IMR-90 (cell line): ENCODE data around the gene MAML3. TPM values are rescaled to one million over a fixed set of nuclear protein-coding genes. Genes with fewer than 3 reads are reported as not detected.

Experiments
- ATAC-seq: fragments of 200-7000 bp; cut with Tn5 transposase; 2 replicates; pipeline ENCODE4 v1.9.1; 2020; ENCODE audit warnings: low read depth, mild to moderate bottlenecking, moderate library complexity
- BruUV-seq: library from RNA; stranded (reverse); fragments of 400-500 nt; replicated peaks from 2 replicates; lab custom pipeline; 2021; lab: Mats Ljungman, UMichigan
- CTCF ChIA-PET: fragments of 300-600 bp; formaldehyde crosslinking; extraction: SDS; loops from one replicate; lab custom pipeline; 2021; ENCODE audit warnings: antibody characterized with exemption; lab: Yijun Ruan, JAX
- POLR2A ChIA-PET: fragments of 300-600 bp; sonication (Branson Sonifier 250); formaldehyde crosslinking; loops from one replicate; lab custom pipeline; 2022; ENCODE audit warnings: antibody characterized with exemption; ENCODE audit not compliant: unreplicated experiment; lab: Charles Lee
- DNase-seq: peaks from one replicate; pipeline ENCODE4 v3.0.0; 2013
- H2AFZ ChIP-seq: replicated peaks from 2 replicates; pipeline ENCODE3; 2013; ENCODE audit warnings: low read length, mild to moderate bottlenecking; ENCODE audit not compliant: poor library complexity
- H2AK5ac ChIP-seq: 2 replicates; pipeline ENCODE4 v1.6.1; 2013; ENCODE audit warnings: low read depth, low read length, inconsistent platforms
- H2AK9ac ChIP-seq: replicated peaks from 2 replicates; pipeline ENCODE3; 2013; ENCODE audit warnings: mild to moderate bottlenecking, low read depth, low read length, moderate library complexity; ENCODE audit not compliant: poor library complexity
- H2BK120ac ChIP-seq: 2 replicates; pipeline ENCODE4 v1.6.1; 2013; ENCODE audit warnings: low read depth, low read length, inconsistent platforms
- H2BK15ac ChIP-seq: 3 replicates; pipeline ENCODE4 v1.6.1; 2013; ENCODE audit warnings: low read depth, low read length, inconsistent platforms
- H2BK20ac ChIP-seq: 2 replicates; pipeline ENCODE4 v1.6.1; 2013; ENCODE audit warnings: low read depth, mild to moderate bottlenecking, inconsistent platforms, low read length, moderate library complexity
- H2BK5ac ChIP-seq: 2 replicates; pipeline ENCODE4 v1.6.1; 2013; ENCODE audit warnings: mild to moderate bottlenecking, low read depth, low read length, inconsistent platforms; ENCODE audit not compliant: poor library complexity, severe bottlenecking
- H3K14ac ChIP-seq: replicated peaks from 2 replicates; pipeline ENCODE4 v1.6.1; 2013; ENCODE audit warnings: low read depth, low read length, inconsistent platforms
- H3K18ac ChIP-seq: 2 replicates; pipeline ENCODE4 v1.6.1; 2013; ENCODE audit warnings: low read depth, low read length, control low read depth
- H3K23ac ChIP-seq: 2 replicates; pipeline ENCODE4 v1.6.1; 2013; ENCODE audit warnings: low read depth, low read length, inconsistent platforms
- H3K27ac ChIP-seq: 2 replicates; pipeline ENCODE4 v1.5.1; 2013; ENCODE audit warnings: mild to moderate bottlenecking, control low read depth, low read length; ENCODE audit not compliant: insufficient read depth
- H3K27me3 ChIP-seq: 2 replicates; pipeline ENCODE4 v1.6.1; 2013; ENCODE audit warnings: low read length; ENCODE audit not compliant: control insufficient read depth, insufficient read depth
- H3K36me3 ChIP-seq: 2 replicates; pipeline ENCODE4 v1.6.1; 2013; ENCODE audit warnings: low read length, mixed read lengths; ENCODE audit not compliant: control insufficient read depth, insufficient read depth
- H3K4ac ChIP-seq: 2 replicates; pipeline ENCODE4 v1.6.1; 2013; ENCODE audit warnings: low read depth, low read length, inconsistent platforms
- H3K4me1 ChIP-seq: 2 replicates; pipeline ENCODE4 v1.6.1; 2013; ENCODE audit warnings: low read length, mixed read lengths; ENCODE audit not compliant: control insufficient read depth, insufficient read depth
- H3K4me2 ChIP-seq: 2 replicates; pipeline ENCODE4 v1.6.1; 2013; ENCODE audit warnings: low read depth, mild to moderate bottlenecking, control low read depth, low read length, moderate library complexity
- H3K4me3 ChIP-seq: 2 replicates; pipeline ENCODE4 v1.5.1; 2013; ENCODE audit warnings: low read depth, mild to moderate bottlenecking, control low read depth, low read length, moderate library complexity; ENCODE audit not compliant: insufficient read depth
- H3K56ac ChIP-seq: 2 replicates; pipeline ENCODE4 v1.6.1; 2013; ENCODE audit warnings: low read length, inconsistent platforms; ENCODE audit not compliant: insufficient read depth; ENCODE audit errors: extremely low read depth
- H3K79me1 ChIP-seq, 2 experiments: 2 replicates each; pipeline ENCODE4 v1.6.1; 2013; ENCODE audit warnings: low read length in 2 of 2, inconsistent platforms in 1 of 2, low read depth in 1 of 2
- H3K9ac ChIP-seq: 2 replicates; pipeline ENCODE4 v1.6.1; 2013; ENCODE audit warnings: low read depth, low read length, control low read depth
- H3K9me1 ChIP-seq: 2 replicates; pipeline ENCODE4 v1.6.1; 2013; ENCODE audit warnings: low read length, inconsistent platforms; ENCODE audit not compliant: insufficient read depth
- H3K9me3 ChIP-seq: 2 replicates; pipeline ENCODE4 v1.6.1; 2013; ENCODE audit warnings: low read length; ENCODE audit not compliant: control insufficient read depth, insufficient read depth
- H4K20me1 ChIP-seq: 2 replicates; pipeline ENCODE4 v1.6.1; 2013; ENCODE audit warnings: low read length, inconsistent platforms; ENCODE audit not compliant: insufficient read depth
- H4K5ac ChIP-seq: 2 replicates; pipeline ENCODE4 v1.6.1; 2013; ENCODE audit warnings: mild to moderate bottlenecking, low read depth, low read length, control low read depth
- H4K8ac ChIP-seq, 2 experiments: 2 replicates each; pipeline ENCODE4 v1.6.1; 2013; ENCODE audit warnings: low read depth in 2 of 2, low read length in 2 of 2, control low read depth in 1 of 2, inconsistent platforms in 1 of 2
- H4K91ac ChIP-seq: 2 replicates; pipeline ENCODE4 v1.6.1; 2013; ENCODE audit warnings: low read depth, low read length, inconsistent platforms; ENCODE audit not compliant: insufficient read depth
- BHLHE40 ChIP-seq: fragments of 150-350 bp; IDR thresholded peaks from 2 replicates; pipeline ENCODE4 v1.6.1; 2016; ENCODE audit warnings: mild to moderate bottlenecking, low read depth, low read length
- CEBPB ChIP-seq: IDR thresholded peaks from 2 replicates; pipeline ENCODE4 v1.6.1; 2012; ENCODE audit warnings: low read depth, low read length, improper control_type of control experiment
- CHD1 ChIP-seq: IDR thresholded peaks from 2 replicates; pipeline ENCODE4 v1.6.1; 2012; ENCODE audit warnings: low read depth, low read length, improper control_type of control experiment
- FOS ChIP-seq: fragments of 150-350 bp; IDR thresholded peaks from 2 replicates; pipeline ENCODE4 v1.6.1; 2016; ENCODE audit warnings: low read depth, low read length
- MAFK ChIP-seq: IDR thresholded peaks from 2 replicates; pipeline ENCODE4 v1.6.1; 2012; ENCODE audit warnings: low read depth, low read length, improper control_type of control experiment
- MAZ ChIP-seq: IDR thresholded peaks from 2 replicates; pipeline ENCODE4 v1.6.1; 2012; ENCODE audit warnings: low read depth, mild to moderate bottlenecking, low read length, improper control_type of control experiment, moderate library complexity, borderline replicate concordance
- MXI1 ChIP-seq: IDR thresholded peaks from 2 replicates; pipeline ENCODE4 v1.6.1; 2012; ENCODE audit warnings: low read depth, mild to moderate bottlenecking, low read length, moderate library complexity, borderline replicate concordance
- POLR2A ChIP-seq: IDR thresholded peaks from 2 replicates; pipeline ENCODE4 v1.6.1; 2012; ENCODE audit warnings: mild to moderate bottlenecking, low read depth, low read length
- RAD21 ChIP-seq: IDR thresholded peaks from 2 replicates; pipeline ENCODE4 v1.6.1; 2012; ENCODE audit warnings: low read length, improper control_type of control experiment
- RCOR1 ChIP-seq: IDR thresholded peaks from 2 replicates; pipeline ENCODE4 v1.6.1; 2012; ENCODE audit warnings: mild to moderate bottlenecking, low read length, improper control_type of control experiment; ENCODE audit not compliant: insufficient replicate concordance
- RFX5 ChIP-seq: IDR thresholded peaks from 2 replicates; pipeline ENCODE4 v1.8.0; 2012; ENCODE audit warnings: low read depth, mild to moderate bottlenecking, low read length, moderate library complexity
- SMC3 ChIP-seq: fragments of 150-350 bp; IDR thresholded peaks from 2 replicates; pipeline ENCODE4 v1.6.1; 2016; ENCODE audit warnings: low read depth, mild to moderate bottlenecking, antibody characterized with exemption, low read length, moderate library complexity
- WGBS, 2 experiments: methylation state at CpG; one replicate each; pipeline versions ENCODE4 v1.1.5 to v1.1.7; 2013; ENCODE audit warnings: missing lambda C conversion rate in 2 of 2; ENCODE audit not compliant: insufficient read length in 1 of 2; ENCODE audit errors: extremely low coverage in 2 of 2; 5-methylcytosine and 5-hydroxymethylcytosine counted together
- dilution Hi-C: fragments of 300-500 bp; cut with HindIII; formaldehyde crosslinking; loops from one replicate; pipeline ENCODE4 v1.14.3; 2018; ENCODE audit warnings: low sequenced_read_pairs; ENCODE audit not compliant: unreplicated experiment
- in situ Hi-C: fragments of 300-500 bp; cut with MboI; formaldehyde crosslinking; loops from 3 replicates; pipeline ENCODE4 v1.14.3; 2019; ENCODE audit warnings: low sequenced_read_pairs, inconsistent platforms, mixed read lengths
- intact Hi-C: fragments of 100-400 bp; cut with micrococcal nuclease; formaldehyde crosslinking; loops from 2 replicates; pipeline ENCODE4 v1.10.0; 2022
- polyA plus RNA-seq, 3 experiments: library from polyadenylated mRNA; depleted of rRNA; stranded (reverse); fragments of >200 nt; gene quantifications; 2 replicates each; pipeline ENCODE4 v1.2.3, GENCODE V29; 2012; ENCODE audit warnings: low replicate concordance in 1 of 3
- total RNA-seq: library from RNA; depleted of rRNA; stranded (reverse); fragments of >200 nt; gene quantifications from 2 replicates; pipeline ENCODE4 v1.2.3, GENCODE V29; 2012
- TF ChIP-seq, protein P1 (sequence below): fragments of 150-350 bp; IDR thresholded peaks from 2 replicates; pipeline ENCODE4 v1.6.1; 2017; ENCODE audit warnings: mild to moderate bottlenecking, antibody characterized with exemption, low read length, low read depth
- TF ChIP-seq, protein P2 (sequence below): fragments of 150-350 bp; IDR thresholded peaks from 2 replicates; pipeline ENCODE4 v1.6.1; 2016; ENCODE audit warnings: low read depth, mild to moderate bottlenecking, low read length, moderate library complexity, borderline replicate concordance
- TF ChIP-seq, protein P3 (sequence below): conservative IDR thresholded peaks from 2 replicates; pipeline ENCODE4 v1.5.1; 2012; ENCODE audit warnings: mild to moderate bottlenecking, low read depth, low read length, improper control_type of control experiment

Gene MAML3
- total and polyA plus RNA-seq, 2 of the 4 experiments (the other 2 are of a cell fraction): 0.90 to 1.7 TPM

GRCh38 chr4:139876337-139876941 lies 277.5 kb downstream of the MAML3 start:
- in situ Hi-C loops: no loop called here
- Histone ChIP-seq H4K20me1 (no peaks in the 10 kb centered on the region), H2AK5ac (no peak overlapping the region), H2AFZ (no peak overlapping the region), H3K27ac (no peak overlapping the region), H3K9me1 (no peaks in the 10 kb centered on the region; the same call in 1 of the 2 replicates), H3K9ac (no peak overlapping the region), H2BK5ac (no peak overlapping the region), H3K4me2 (no peak overlapping the region), H2BK15ac (no peak overlapping the region), H3K79me1 (no peaks in the 10 kb centered on the region), H4K8ac (no peak overlapping the region), H3K36me3 (no peaks in the 10 kb centered on the region), H3K4me3 (no peak overlapping the region), H3K14ac (no peak overlapping the region), H3K9me3 (no peaks in the 10 kb centered on the region), H4K5ac (no peak overlapping the region), H2AK9ac (no peak overlapping the region), H3K18ac (no peak overlapping the region), H3K4ac (no peak overlapping the region), H2BK120ac (no peak overlapping the region), H3K23ac (no peak overlapping the region), H4K91ac (no peak overlapping the region), H2BK20ac (no peak overlapping the region), H3K27me3 (no peaks in the 10 kb centered on the region), H3K4me1 (peaks cover 7% of the 10 kb centered on the region), H3K56ac (no peak overlapping the region)
- POLR2A ChIA-PET: interaction anchor here (0.6 kb wide), 1 partner anchor 8 kb away, joined by 6 read pairs; no protein-coding TSS in a partner anchor
- DNase-seq: no peak
- BruUV-seq: no TSS peak
- WGBS, 2 experiments: 80% methylated on average over 1 of the region's 5 CpGs; no CpG with 5 or more reads in 1 of the 2 experiments
- dilution Hi-C loops: no loop called here
- intact Hi-C loops: no loop called here
- no peak for ATAC-seq
- TF ChIP-seq RFX5 (no peak), POLR2A (no peak), MAZ (no peak), RAD21 (no peak), BHLHE40 (no peak), RCOR1 (no peak), CEBPB (no peak), MXI1 (no peak), FOS (no peak), MAFK (no peak), CHD1 (no peak), SMC3 (no peak)
- TF ChIP-seq, protein P1, sequence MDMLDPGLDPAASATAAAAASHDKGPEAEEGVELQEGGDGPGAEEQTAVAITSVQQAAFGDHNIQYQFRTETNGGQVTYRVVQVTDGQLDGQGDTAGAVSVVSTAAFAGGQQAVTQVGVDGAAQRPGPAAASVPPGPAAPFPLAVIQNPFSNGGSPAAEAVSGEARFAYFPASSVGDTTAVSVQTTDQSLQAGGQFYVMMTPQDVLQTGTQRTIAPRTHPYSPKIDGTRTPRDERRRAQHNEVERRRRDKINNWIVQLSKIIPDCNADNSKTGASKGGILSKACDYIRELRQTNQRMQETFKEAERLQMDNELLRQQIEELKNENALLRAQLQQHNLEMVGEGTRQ: no peak
- TF ChIP-seq, protein P2, sequence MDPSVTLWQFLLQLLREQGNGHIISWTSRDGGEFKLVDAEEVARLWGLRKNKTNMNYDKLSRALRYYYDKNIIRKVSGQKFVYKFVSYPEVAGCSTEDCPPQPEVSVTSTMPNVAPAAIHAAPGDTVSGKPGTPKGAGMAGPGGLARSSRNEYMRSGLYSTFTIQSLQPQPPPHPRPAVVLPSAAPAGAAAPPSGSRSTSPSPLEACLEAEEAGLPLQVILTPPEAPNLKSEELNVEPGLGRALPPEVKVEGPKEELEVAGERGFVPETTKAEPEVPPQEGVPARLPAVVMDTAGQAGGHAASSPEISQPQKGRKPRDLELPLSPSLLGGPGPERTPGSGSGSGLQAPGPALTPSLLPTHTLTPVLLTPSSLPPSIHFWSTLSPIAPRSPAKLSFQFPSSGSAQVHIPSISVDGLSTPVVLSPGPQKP: no peak
- TF ChIP-seq, protein P3, sequence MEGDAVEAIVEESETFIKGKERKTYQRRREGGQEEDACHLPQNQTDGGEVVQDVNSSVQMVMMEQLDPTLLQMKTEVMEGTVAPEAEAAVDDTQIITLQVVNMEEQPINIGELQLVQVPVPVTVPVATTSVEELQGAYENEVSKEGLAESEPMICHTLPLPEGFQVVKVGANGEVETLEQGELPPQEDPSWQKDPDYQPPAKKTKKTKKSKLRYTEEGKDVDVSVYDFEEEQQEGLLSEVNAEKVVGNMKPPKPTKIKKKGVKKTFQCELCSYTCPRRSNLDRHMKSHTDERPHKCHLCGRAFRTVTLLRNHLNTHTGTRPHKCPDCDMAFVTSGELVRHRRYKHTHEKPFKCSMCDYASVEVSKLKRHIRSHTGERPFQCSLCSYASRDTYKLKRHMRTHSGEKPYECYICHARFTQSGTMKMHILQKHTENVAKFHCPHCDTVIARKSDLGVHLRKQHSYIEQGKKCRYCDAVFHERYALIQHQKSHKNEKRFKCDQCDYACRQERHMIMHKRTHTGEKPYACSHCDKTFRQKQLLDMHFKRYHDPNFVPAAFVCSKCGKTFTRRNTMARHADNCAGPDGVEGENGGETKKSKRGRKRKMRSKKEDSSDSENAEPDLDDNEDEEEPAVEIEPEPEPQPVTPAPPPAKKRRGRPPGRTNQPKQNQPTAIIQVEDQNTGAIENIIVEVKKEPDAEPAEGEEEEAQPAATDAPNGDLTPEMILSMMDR: no peak
- CTCF ChIA-PET: no interaction called here
